ENCODE data around the gene ZSWIM7. TPM values are rescaled to one million over a fixed set of nuclear protein-coding genes. Genes with fewer than 3 reads are reported as not detected.
"Not testable (repeated sequence)": the region's sequence is repeated elsewhere in the genome, so short reads cannot be mapped to it uniquely, and the experiment has no call there.

The ZSWIM7 gene
- total RNA-seq, 1 experiment from 2014 or later, result 16.2 TPM

DNA sequence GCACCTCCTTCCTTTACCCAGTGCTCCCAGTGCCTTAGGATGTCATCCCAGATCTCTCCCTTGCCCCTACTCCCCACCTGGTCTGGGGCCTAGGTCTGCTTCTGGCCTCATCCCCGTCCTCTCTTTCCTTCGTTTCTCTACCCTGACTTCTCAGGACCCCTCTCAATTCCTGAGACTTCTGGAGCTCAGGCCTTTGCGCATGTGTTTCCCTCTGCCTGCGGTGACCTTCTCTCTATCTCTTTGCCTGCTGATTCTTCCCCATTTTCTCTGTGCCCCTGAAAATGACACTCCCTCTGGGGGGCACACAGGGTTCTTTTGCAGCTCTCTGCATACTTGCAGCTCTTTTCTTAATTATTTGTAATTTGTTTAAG, 41.0 kb downstream of the ZSWIM7 start:
- no peak for DNase-seq (ENCODE audit: low read depth)

DNA sequence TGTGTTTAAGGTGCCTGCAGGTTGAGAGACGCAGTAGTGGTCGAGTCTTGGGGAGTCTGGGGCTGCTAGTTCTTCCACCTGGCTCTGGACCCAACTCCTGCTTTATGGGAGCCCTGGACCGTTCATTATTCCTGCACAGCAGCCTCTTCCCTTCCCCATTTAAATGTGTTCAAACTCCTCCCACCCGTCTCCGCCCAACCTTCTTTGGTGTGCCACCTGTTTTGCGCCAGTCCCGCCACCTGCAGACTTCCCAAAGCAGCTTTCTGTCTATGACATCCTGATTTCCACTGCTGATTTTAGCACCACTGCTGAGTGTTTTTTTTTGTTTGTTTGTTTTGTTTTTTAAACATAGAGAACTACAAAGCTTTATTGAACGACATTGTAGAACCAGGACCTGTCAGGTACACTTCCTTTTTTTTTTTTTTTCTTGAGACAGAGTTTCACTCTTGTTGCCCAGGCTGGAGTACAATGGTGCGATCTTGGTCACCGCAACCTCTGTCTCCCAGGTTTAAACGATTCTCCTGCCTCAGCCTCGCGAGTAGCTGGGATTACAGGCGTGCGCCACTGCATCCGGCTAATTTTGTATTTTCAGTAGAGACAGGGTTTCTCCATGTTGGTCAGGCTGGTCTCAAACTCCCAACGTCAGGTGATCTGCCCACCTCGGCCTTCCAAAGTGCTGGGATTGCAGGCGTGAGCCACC, 41.7 kb downstream of the ZSWIM7 start:
- no peak for DNase-seq (ENCODE audit: low read depth)

DNA sequence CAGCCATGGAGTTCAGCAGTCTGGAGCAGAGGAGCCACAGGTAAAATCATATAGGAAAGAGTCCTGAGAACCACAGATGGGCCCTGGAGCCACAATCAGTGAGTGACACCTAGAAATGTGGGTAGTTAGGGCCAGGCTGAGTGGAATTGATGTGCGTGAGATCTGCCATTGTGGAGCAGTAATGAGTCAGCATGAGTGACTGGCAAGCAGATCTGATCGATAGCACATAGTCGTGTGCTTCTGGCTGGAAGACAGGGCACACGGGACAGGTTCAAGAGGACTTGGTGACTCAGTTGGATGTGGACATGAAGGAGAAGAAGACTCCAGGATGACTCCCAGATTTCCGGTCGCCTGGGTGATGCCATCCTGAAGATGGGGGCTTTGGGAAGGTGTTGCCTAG, 42.3 kb downstream of the ZSWIM7 start:
- DNase-seq (ENCODE audit: low read depth), result no peak

DNA sequence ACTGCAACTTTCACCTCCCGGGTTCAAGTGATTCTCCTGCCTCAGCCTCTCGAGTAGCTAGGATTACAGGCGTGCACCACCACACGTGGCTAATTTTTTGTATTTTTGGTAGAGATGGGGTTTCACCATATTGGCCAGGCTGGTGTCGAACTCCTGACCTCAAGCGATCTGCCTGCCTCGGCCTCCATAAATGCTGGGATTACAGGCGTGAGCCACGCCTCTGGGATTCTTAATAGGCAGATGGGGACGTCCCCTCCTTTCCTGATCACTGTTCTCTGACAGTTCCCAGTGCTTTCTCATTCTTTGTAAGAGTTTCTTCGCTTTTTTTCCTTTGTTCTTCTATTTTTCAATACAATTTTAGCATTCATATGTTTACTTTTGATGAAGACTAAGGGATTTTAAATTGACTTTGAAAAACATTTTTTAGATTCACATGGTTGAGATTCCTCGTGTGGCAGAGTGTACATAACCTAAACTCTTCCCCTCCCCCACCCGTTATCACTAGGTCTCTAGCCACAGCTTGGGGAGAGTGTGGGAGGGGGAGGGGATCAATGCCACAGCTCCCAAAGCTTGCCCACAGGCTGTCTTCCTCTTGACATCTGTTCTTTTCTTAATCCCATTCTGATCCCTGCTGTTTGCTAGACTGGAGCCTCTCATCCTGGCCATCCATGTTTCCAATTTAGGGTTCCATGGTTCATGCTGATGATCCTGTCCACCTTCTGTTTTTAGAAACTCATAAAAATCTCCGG, 43.5 kb downstream of the ZSWIM7 start:
- peak; percentile 55 for DNase-seq (ENCODE audit: low read depth)

DNA sequence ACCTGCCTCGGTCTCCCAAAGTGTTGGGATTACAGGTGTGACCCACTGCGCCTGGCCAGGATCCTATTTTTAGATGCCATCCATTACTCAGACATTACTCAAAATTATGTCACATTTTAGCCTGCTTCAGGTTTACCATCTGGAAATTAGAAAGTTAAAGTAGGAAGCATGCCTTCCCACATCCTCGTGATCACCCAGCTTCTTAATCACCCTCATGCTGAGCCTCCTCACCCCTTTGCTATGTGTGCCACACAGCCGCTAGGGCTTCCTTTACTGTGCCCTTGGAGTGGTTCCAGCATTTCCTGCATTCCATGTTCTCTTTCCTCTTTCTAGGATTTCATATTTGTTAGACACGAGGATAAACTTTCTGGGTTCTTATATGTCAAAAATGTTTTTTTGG, 45.3 kb downstream of the ZSWIM7 start:
- DNase-seq (ENCODE audit: low read depth), result peak; percentile 98

DNA sequence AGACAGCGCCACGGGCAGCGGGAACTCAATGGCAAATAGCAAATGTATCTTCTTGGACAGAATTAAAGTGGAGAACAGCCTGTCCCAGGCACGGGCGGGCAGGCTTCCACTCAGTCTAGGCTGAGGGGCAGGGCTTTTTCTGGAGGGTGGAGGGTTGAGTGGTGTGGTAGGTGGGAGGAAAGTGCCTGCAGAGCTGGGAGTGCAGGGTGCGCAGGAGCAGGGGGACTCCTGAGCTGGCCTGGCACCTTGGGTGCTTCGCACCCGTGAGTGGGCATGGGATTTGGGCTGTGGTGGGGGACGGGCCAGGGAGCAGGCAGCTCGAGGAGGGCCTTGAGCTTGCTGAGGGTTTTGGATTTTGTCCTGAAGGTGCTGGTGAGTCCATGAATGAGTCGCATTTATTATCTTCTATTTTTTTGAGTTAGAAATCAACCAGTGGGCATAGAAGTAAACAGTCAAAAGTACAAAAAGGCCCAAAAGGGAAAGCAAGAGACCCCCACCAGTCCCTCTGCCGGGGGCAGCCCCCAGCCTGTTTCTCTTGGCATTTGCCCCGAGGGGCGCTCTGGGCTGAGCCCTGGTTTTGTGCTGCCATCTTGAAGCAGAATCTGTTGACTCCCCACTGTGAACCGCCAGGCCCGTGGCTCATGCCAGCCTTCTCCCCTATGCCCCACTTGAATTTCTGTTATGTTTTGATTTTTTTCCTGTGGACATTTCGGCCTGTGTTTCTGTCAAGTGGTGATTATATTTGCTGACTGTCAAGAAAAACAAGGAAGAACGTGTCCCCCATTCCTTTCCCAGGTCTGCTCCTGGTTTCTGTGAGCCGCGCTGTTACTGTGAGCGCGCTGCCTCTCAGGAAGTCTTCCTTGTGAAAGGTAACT, 46.4 kb downstream of the ZSWIM7 start:
- no peak for DNase-seq (ENCODE audit: low read depth)

DNA sequence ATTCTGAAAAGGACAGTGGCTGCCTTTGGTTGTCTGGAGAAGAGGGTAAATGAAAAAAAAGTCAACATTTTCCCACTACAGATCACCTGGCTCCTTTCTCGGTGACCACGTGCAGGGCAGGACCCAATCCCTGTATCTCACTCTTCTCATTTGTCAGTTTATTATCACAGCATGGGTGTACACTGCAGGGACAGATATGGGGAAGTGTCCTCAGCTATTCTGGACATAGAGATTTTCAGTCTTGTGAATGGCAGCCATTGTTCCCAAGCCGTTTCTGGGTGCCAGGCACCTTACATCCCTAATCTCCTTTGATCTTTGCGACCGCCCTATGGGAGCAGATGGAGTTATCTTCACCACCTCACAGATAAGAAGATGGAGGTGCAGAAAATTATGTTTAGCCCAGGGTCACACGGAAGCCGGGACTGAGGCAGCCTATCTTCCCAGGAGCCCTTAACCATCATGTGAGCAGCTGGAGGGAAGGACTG, 47.4 kb downstream of the ZSWIM7 start:
- no peak for DNase-seq (ENCODE audit: low read depth)

DNA sequence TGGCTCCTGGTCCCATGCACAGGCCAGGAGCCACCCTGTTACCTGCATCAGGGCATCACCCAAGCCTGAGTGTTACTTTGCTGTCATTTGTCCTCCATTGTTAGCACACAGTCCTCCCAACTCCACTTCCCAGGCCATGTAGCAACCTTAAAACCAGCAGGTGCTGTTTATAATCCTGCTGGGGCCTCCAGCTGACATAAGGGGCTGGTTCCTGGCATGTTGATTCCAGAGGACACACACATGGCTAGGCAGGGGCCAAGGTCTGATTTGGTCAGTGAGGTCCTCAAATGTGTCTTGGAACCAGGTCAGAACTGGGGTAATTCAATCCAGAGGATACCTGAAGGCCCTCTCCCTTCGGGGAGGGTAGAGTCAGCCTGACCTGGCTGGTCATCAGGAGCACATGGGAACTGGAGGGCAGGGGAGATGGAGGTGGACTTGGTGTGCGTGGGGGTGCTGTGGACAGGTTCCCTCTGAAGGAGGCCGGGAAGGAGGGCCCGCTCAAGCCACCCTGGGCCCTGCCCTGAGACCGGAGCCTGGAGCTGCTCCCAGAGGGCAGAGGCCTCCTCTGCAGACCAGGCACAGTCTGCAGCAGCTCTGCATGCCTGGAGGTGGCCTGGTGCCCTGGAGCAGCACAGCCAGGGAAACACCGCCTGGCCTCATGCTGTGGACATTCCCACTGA, 48.0 kb downstream of the ZSWIM7 start:
- DNase-seq (ENCODE audit: low read depth), result no peak

DNA sequence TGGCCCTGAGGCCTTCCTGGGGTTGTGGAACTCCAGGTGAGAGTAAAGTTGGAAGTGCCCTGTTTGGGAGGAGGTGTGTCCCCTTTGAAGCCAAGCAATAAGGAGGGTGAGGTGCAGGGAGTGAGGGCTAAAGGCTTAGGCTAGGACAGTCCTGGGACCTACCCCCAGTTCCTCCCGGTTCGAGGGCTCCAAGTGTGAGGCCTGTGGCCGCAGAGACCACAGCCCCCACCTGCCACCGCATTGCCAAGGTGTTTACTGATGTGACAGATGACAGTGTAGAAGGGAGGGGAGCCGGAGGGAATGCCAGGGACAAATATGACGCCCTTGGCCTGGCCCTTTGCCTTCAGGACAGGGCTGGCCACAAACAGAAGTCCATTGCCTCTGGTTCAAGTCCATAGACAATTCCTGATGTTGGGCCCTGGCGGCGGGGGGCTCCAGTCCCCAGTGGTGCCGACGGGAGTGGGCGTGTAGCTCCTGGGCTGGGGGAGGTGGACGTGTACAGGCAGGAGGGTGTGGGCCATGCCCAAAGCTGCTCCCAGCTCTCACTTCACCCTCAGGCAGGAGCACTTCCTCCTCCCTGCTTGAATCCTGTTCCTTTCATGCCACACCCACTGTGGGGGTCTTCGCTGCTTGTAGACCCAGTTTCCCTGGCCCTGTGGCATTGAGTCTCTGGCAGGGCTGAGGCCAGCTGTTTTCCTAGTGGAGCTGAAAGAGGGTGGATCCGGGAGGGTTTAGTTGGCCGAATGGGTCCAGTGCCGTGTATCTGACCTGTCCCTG, 51.3 kb downstream of the ZSWIM7 start:
- no peak for DNase-seq (ENCODE audit: low read depth)

DNA sequence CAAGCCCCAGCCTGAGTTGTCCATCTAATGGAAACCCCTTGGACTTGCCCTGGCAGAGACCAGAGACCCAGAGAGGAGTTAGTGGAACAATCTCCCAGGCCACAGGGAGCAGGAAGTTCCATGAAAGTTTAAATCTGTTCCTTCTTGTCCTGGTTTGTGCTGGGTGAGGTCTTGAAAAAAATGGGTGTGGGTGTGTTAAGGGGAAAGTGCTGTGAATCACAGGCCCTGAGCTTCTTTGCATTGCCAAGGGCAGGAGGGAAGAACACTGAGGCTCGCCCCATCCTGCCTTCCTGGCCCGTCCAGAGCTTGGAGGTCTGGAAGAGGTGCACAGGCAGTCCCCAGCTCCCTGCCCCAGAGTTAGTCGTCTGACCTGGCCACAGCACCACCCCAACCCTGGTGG, 52.2 kb downstream of the ZSWIM7 start:
- DNase-seq (ENCODE audit: low read depth), result no peak

DNA sequence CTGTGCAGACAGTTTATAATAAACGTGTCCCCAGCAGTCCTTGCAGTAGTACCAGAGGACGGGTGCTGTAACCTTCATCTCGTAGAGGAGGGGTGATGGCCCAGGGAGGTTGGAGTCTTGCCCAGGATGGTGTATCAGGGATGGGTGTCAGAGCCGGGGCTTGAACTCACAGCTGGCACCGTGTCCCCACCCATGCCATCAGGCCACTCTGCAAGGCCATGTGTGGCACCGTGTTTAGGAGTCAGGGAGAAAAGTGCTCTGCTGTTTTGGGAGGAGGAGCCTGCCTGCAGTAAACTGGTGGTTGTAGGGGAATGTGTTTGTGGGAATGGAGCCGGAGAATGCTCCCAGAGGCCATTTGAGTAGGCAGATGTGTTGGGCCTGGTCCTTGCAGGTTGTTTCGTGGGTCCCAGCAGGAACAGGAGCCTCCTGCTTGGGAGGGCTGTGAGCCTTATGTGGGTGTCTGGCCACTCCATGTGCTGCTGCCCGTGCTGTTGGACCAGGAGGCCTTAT, 52.8 kb downstream of the ZSWIM7 start:
- DNase-seq (ENCODE audit: low read depth), result no peak

DNA sequence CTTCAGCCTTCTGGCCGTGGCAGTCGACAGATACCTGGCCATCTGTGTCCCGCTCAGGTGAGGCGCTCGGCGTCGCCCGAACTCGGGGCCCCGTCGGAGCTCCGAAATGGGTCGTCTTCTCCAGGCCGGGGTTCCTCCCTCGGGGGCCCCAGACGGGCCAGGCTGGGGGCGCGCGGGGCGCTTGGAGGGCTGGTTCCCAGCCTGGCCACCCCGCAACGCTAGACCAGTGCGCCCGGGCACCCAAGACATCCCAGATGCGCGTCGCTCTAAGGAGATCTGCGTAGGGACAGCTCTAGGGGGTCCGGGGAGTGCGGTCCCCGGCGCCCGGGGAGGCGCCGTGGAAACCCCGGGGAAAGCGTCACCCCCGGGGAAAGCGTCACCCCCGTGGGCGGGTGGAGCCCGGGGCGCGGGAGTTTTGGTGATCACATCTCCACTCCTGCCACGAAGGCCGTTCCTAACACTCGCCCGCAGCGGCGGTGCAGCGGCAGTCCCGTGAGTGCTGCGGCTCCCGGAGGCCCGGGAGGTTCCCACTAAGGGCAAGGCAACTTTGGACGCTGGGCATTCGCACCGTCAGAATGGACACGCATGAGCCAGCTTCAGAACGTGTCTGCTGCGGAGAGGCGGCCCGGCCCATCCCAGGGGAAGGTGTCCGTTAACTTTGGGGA, 53.8 kb downstream of the ZSWIM7 start:
- DNase-seq (ENCODE audit: low read depth), result no peak

DNA sequence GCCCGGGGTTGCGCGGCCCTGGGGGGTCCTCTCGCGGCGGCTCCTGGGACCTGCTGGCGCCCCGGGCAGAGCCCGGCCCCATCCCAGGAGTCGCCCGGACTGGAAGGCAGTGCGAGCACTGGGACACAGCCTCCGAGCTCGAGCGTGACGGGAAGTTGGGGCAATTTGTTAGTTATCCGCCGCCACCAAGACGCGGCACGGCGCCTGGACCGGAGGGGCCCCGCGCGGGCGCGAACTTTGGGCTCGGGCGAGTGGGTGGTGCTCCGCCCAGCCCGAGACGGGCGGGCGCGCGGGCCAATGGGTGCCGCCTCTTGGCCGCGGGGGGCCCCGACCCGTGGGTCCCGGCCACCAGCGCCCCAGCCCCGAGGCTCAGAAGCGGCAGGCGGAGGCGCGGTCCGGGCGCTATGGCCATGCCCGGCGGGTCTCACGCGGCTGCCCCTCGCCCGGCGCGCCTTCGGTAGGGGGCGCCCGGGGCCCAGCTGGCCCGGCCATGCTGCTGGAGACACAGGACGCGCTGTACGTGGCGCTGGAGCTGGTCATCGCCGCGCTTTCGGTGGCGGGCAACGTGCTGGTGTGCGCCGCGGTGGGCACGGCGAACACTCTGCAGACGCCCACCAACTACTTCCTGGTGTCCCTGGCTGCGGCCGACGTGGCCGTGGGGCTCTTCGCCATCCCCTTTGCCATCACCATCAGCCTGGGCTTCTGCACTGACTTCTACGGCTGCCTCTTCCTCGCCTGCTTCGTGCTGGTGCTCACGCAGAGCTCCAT, 54.6 kb downstream of the ZSWIM7 start, which contains the start of gene ADORA2B:
Gene ADORA2B (plus strand): TSS at position 372 of the 768 bp plus-strand sequence. CDS start 119 bp downstream, at position 491.
- DNase-seq (ENCODE audit: low read depth), result peak; percentile 79

DNA sequence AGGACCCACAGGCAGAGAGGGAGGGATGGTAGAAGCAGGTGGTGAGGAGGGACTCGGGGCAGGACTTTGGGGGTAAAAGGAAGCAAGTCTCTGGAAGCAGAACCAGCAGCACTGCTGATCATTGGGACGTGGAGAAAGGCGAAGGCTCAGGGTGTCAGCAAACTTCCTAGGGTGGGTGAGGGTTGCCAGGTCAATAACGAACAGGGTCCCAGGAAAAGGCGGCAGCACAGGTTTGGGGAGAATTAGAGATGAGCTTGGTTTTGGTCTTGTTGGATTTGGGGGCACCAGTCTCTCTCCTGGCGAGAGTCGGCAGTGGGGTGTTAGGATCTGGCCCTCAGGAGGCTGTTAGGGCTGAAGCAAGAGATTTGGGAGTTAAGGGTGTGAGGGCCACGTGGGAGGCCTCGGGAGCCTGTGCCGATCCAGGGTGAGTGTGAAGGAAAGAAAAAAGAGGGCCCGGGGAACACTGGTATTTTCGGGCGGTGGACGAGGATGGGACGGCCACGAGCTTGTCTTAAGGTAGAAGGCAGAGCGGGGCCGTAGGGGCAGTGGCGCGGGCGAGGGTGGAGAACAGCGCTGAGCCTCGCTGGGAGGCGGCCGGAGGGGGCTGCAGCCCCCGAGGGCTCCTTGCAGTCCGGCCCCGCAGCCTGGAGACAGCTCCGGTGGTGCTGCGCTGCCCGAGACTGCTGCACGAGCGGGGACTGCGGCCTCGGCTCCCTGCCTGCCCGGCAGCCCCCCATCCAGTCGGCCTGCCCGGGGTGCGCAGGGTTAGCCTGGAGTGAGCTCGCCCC, 55.3 kb downstream of the ZSWIM7 start:
- no peak for DNase-seq (ENCODE audit: low read depth)

DNA sequence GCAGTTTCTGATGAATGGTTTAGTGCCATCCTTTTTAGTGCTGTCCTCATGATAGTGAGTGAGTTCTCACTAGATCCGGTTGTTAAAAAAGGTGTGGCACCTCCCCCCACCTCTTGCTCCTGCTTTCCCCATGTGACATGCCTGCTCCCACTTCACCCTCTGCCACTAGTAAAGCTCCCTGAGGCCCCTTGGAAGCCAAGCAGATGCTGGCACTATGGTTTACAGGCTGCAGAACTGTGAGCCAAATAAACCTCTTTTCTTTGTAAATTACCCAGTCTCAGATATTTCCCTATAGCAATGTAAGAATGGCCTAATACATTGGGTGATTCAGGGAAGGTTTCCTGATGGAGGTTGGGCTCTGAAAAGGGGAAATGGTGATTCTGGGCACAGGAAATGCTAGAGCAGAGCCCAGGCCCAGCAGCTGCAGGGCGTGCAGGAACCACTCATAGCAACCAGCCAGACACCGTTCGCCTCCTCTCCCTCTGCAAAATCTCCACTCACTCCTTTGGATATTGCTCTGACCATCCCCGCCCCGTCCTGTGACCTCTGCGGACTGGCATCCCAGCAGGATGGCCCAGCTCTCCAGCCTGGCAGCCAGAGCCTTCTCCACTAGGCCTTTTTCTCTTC, 57.2 kb downstream of the ZSWIM7 start:
- DNase-seq (ENCODE audit: low read depth), result no peak

DNA sequence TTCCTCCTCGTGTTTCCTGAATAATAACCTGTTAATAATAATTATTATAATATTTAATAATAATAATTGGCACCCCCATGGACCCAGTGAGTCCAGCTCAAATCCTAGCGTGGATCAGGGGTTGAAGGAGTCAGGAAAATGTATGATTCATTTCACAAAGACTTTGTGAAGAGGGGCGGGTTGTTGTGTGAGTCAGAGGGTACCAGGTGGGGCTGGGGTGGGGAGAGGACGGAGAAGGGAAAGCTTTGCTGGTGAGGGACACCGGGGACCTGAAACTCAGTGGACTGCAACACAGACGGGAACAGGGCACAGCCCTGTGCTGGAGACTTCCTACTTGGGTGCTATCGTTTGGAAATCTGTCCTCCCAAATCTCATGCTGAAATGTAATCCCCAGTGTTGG, 57.7 kb downstream of the ZSWIM7 start:
- DNase-seq (ENCODE audit: low read depth), result no peak

DNA sequence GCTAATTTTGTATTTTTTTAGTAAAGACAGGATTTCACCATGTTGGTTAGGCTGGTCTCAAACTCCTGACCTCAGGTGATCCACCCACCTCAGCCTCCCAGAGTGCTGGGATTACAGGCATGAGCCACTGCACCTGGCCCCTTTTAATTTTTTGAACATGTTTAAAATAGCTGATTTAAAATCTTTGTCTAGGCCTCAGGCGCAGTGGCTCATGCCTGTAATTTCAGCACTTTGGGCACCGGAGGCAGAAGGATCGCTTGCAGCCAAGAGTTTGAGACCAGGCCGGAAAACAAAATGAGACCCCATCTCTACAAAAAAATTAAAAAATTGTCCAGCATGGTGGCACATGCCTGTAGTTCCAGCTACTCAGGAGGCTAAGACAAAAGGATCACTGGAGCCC, 63.0 kb downstream of the ZSWIM7 start:
- DNase-seq (ENCODE audit: low read depth), result not testable (repeated sequence)

DNA sequence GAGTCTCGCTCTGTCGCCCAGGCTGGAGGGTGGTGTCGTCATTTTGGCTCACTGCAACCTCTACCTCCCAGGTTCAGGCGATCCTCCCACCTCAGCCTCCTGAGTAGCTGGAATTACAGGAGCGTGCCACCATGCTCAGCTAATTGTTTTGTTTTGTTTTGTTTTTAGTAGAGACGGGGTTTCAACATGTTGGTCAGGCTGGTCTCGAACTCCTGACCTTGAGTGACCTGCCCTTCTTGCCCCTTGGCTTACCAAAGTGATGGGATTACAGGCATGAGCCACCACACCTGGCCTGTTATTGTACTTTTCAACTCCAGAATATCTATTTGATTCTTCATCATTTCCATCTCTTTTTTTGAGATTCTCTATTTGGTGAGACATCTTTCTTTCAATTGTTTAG, 63.6 kb downstream of the ZSWIM7 start:
- no peak for DNase-seq (ENCODE audit: low read depth)

All from LHCN-M2 (cell line).